T-helper 17 cell (primary cell): ENCODE results near the gene ARHGAP28. TPM values are rescaled to one million over a fixed set of nuclear protein-coding genes. Genes with fewer than 3 reads are reported as not detected.

Experiments
- ATAC-seq: fragments of 150-1000 bp; cut with Tn5 transposase; 2 replicates; pipeline ENCODE4 v1.10.0; 2021; ENCODE audit warnings: mild to moderate bottlenecking, moderate library complexity
- DNase-seq, 3 donors: peaks; one replicate each; pipeline versions ENCODE4 v3.0.0 to v3.0.0-alpha.2; 2020 to 2021
- H3K9me3 ChIP-seq: one replicate; pipeline ENCODE4 v1.7.0; 2013; ENCODE audit warnings: low read length, mild to moderate bottlenecking; ENCODE audit not compliant: control insufficient read depth, poor library complexity, severe bottlenecking
- H3K27ac Mint-ChIP-seq: one replicate; pipeline ENCODE4 v1.8.0; 2022; ENCODE audit warnings: mild to moderate bottlenecking, moderate library complexity, mixed read lengths
- H3K27me3 Mint-ChIP-seq: one replicate; pipeline ENCODE4 v1.8.0; 2022; ENCODE audit warnings: mixed read lengths
- H3K36me3 Mint-ChIP-seq: one replicate; pipeline ENCODE4 v1.8.0; 2022; ENCODE audit warnings: low read depth, mixed read lengths
- H3K4me1 Mint-ChIP-seq: one replicate; pipeline ENCODE4 v1.8.0; 2022; ENCODE audit warnings: mild to moderate bottlenecking, mixed read lengths
- H3K4me3 Mint-ChIP-seq: one replicate; pipeline ENCODE4 v1.8.0; 2022; ENCODE audit warnings: mild to moderate bottlenecking, moderate library complexity, mixed read lengths
- total RNA-seq, 4 donors: library from RNA in 2 of 4; stranded (reverse) in 2 of 4; gene quantifications; one replicate each; pipeline ENCODE4 v1.2.3 and lab custom pipeline; 2022 to 2026

The ARHGAP28 gene
- total RNA-seq, 2 donors from 2014 or later: not detected

GRCh38 chr18:6949800-6950586 lies 220.5 kb downstream of the ARHGAP28 start:
- DNase-seq (no peak), ATAC-seq (no peak)
- no peaks in the 10 kb centered on the region for H3K9me3 ChIP-seq
- no peak overlapping the region for H3K27ac Mint-ChIP-seq
- no peak overlapping the region for H3K4me3 Mint-ChIP-seq
- H3K36me3 Mint-ChIP-seq: no peaks in the 10 kb centered on the region
- H3K4me1 Mint-ChIP-seq: no peaks in the 10 kb centered on the region
- H3K27me3 Mint-ChIP-seq: no peaks in the 10 kb centered on the region

- Mint-ChIP-seq H3K27ac (no peak overlapping the region), H3K27me3 (no peaks in the 10 kb centered on the region), H3K4me1 (no peaks in the 10 kb centered on the region), H3K4me3 (no peak overlapping the region), H3K36me3 (no peaks in the 10 kb centered on the region)
- ATAC-seq (no peak), DNase-seq (no peak)
- H3K9me3 ChIP-seq: no peaks in the 10 kb centered on the region
Measured at GRCh38 chr18:6950641-6951040, 221.1 kb downstream of the ARHGAP28 start.

- Mint-ChIP-seq H3K4me1 (no peaks in the 10 kb centered on the region), H3K36me3 (no peaks in the 10 kb centered on the region), H3K27ac (no peak overlapping the region), H3K27me3 (no peaks in the 10 kb centered on the region), H3K4me3 (no peak overlapping the region)
- DNase-seq: no peak
- H3K9me3 ChIP-seq: no peaks in the 10 kb centered on the region
- no peak for ATAC-seq
Measured at GRCh38 chr18:6951336-6952090, 222.0 kb downstream of the ARHGAP28 start.

GRCh38 chr18:6954501-6954900 lies 225.0 kb downstream of the ARHGAP28 start:
- DNase-seq (no peak), ATAC-seq (no peak)
- Mint-ChIP-seq H3K4me1 (no peaks in the 10 kb centered on the region), H3K27ac (no peak overlapping the region), H3K27me3 (no peaks in the 10 kb centered on the region), H3K36me3 (no peaks in the 10 kb centered on the region), H3K4me3 (no peak overlapping the region)
- no peaks in the 10 kb centered on the region for H3K9me3 ChIP-seq

- no peaks in the 10 kb centered on the region for H3K27me3 Mint-ChIP-seq
- H3K9me3 ChIP-seq: no peaks in the 10 kb centered on the region
- no peaks in the 10 kb centered on the region for H3K36me3 Mint-ChIP-seq
- no peaks in the 10 kb centered on the region for H3K4me1 Mint-ChIP-seq
- DNase-seq (no peak), ATAC-seq (no peak)
- H3K27ac Mint-ChIP-seq: no peak overlapping the region
- no peak overlapping the region for H3K4me3 Mint-ChIP-seq
Measured at GRCh38 chr18:6955304-6955703, 225.8 kb downstream of the ARHGAP28 start.

- Mint-ChIP-seq H3K4me3 (no peak overlapping the region), H3K4me1 (no peaks in the 10 kb centered on the region), H3K36me3 (no peaks in the 10 kb centered on the region), H3K27me3 (no peaks in the 10 kb centered on the region), H3K27ac (no peak overlapping the region)
- ATAC-seq (no peak), DNase-seq (no peak)
- H3K9me3 ChIP-seq: no peaks in the 10 kb centered on the region
Measured at GRCh38 chr18:6956495-6956894, 227.0 kb downstream of the ARHGAP28 start.

GRCh38 chr18:6956999-6957398 lies 227.5 kb downstream of the ARHGAP28 start:
- H3K27me3 Mint-ChIP-seq: no peaks in the 10 kb centered on the region
- no peaks in the 10 kb centered on the region for H3K36me3 Mint-ChIP-seq
- H3K4me3 Mint-ChIP-seq: no peak overlapping the region
- H3K9me3 ChIP-seq: no peaks in the 10 kb centered on the region
- DNase-seq (no peak), ATAC-seq (no peak)
- no peaks in the 10 kb centered on the region for H3K4me1 Mint-ChIP-seq
- H3K27ac Mint-ChIP-seq: no peak overlapping the region

GRCh38 chr18:6959110-6959509 lies 229.6 kb downstream of the ARHGAP28 start:
- Mint-ChIP-seq H3K4me1 (no peaks in the 10 kb centered on the region), H3K27ac (no peak overlapping the region), H3K36me3 (no peaks in the 10 kb centered on the region), H3K27me3 (no peaks in the 10 kb centered on the region), H3K4me3 (no peak overlapping the region)
- ATAC-seq (no peak), DNase-seq (no peak)
- no peaks in the 10 kb centered on the region for H3K9me3 ChIP-seq

GRCh38 chr18:6960124-6960523 lies 230.6 kb downstream of the ARHGAP28 start:
- no peaks in the 10 kb centered on the region for H3K9me3 ChIP-seq
- H3K4me3 Mint-ChIP-seq: no peak overlapping the region
- no peak overlapping the region for H3K27ac Mint-ChIP-seq

GRCh38 chr18:6960656-6961055 lies 231.1 kb downstream of the ARHGAP28 start:
- no peak for DNase-seq
- H3K4me3 Mint-ChIP-seq: no peak overlapping the region
- no peak for ATAC-seq
- H3K9me3 ChIP-seq: no peaks in the 10 kb centered on the region
- H3K27me3 Mint-ChIP-seq: no peaks in the 10 kb centered on the region
- H3K36me3 Mint-ChIP-seq: no peaks in the 10 kb centered on the region
- no peaks in the 10 kb centered on the region for H3K4me1 Mint-ChIP-seq
- no peak overlapping the region for H3K27ac Mint-ChIP-seq

More at GRCh38 chr18:6960124-6960523, 230.6 kb downstream of the ARHGAP28 start:
- H3K4me1 Mint-ChIP-seq: no peaks in the 10 kb centered on the region
- DNase-seq: no peak
- no peaks in the 10 kb centered on the region for H3K36me3 Mint-ChIP-seq
- no peaks in the 10 kb centered on the region for H3K27me3 Mint-ChIP-seq
- ATAC-seq: no peak

- DNase-seq (no peak), ATAC-seq (no peak)
- no peaks in the 10 kb centered on the region for H3K4me1 Mint-ChIP-seq
Measured at GRCh38 chr18:6961331-6961730, 231.8 kb downstream of the ARHGAP28 start.

GRCh38 chr18:6962571-6963451 lies 233.3 kb downstream of the ARHGAP28 start:
- Mint-ChIP-seq H3K27me3 (no peaks in the 10 kb centered on the region), H3K36me3 (no peaks in the 10 kb centered on the region), H3K4me1 (no peaks in the 10 kb centered on the region), H3K4me3 (no peak overlapping the region), H3K27ac (no peak overlapping the region)
- ATAC-seq (no peak), DNase-seq (no peak)
- H3K9me3 ChIP-seq: no peaks in the 10 kb centered on the region

More at GRCh38 chr18:6961331-6961730, 231.8 kb downstream of the ARHGAP28 start:
- no peaks in the 10 kb centered on the region for H3K9me3 ChIP-seq
- H3K36me3 Mint-ChIP-seq: no peaks in the 10 kb centered on the region
- no peak overlapping the region for H3K4me3 Mint-ChIP-seq
- H3K27me3 Mint-ChIP-seq: no peaks in the 10 kb centered on the region
- no peak overlapping the region for H3K27ac Mint-ChIP-seq
